ENCODE data around the gene TRIM44.

- TF ChIP-seq, protein P1, sequence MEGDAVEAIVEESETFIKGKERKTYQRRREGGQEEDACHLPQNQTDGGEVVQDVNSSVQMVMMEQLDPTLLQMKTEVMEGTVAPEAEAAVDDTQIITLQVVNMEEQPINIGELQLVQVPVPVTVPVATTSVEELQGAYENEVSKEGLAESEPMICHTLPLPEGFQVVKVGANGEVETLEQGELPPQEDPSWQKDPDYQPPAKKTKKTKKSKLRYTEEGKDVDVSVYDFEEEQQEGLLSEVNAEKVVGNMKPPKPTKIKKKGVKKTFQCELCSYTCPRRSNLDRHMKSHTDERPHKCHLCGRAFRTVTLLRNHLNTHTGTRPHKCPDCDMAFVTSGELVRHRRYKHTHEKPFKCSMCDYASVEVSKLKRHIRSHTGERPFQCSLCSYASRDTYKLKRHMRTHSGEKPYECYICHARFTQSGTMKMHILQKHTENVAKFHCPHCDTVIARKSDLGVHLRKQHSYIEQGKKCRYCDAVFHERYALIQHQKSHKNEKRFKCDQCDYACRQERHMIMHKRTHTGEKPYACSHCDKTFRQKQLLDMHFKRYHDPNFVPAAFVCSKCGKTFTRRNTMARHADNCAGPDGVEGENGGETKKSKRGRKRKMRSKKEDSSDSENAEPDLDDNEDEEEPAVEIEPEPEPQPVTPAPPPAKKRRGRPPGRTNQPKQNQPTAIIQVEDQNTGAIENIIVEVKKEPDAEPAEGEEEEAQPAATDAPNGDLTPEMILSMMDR (conservative IDR thresholded peaks at IDR 0.05 in 1 of 2, IDR thresholded peaks at IDR 0.05 in 1 of 2; ENCODE audit: extremely low read depth in 1 of 2, insufficient read depth in 1 of 2, low read depth in 1 of 2, low read length in 2 of 2): no peak
- no peak for TF ChIP-seq EZH2 (IDR thresholded peaks at IDR 0.05; ENCODE audit: borderline replicate concordance, low read length)
These were observed 140.5 kb downstream of the TRIM44 start for GRCh38 chr11:35803115-35803514.
